Measurements from ENCODE around the gene DIS3.
"Not testable (repeated sequence)": the region's sequence is repeated elsewhere in the genome, so short reads cannot be mapped to it uniquely, and the experiment has no call there.

DIS3 gene

DNA sequence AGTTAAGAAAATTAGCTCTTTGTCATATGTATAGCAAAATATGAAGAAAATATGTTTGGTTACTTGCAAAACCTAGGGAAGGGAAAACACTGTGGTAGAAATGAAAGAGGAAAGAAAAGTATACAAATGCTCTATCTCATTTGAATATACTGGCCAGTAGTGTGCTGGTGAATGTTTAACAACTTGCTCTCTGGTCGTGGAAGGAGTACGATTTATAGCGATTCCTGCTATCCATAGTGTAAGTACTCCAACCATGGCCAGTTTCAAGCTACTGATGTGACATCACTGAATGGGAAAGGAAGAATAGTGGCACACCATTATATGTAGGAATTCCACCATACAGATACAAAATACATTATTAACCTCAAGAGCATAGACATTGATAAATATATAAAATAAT, 44.7 kb downstream of the DIS3 start:
- FAIRE-seq = no peak

DNA sequence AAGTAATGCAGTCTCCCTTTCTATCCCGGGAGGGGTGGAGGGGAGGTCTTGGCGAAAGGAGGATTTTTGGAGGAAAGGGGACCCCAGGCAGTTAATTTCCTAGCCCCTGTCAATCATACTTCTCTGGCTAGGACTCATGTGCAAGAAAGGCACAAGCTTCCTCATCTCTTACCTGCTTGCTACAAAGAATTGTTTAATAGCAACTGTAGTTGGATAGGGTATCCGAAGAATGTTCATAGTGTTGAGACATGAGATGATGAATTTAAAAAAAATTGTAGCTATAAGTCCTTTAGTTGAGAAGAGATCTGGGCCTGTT, 53.5 kb downstream of the DIS3 start:
- FAIRE-seq = no peak

GRCh38 chr13:72727417-72728289, 54.0 kb downstream of the DIS3 start, which contains the start of the genes BORA and MZT1:
Gene BORA (plus strand): TSS chr13:72727923. CDS start chr13:72728941, 1,018 bp downstream.
Gene MZT1 (minus strand): TSS chr13:72727629. CDS start chr13:72727602, 27 bp downstream.
- FAIRE-seq = peak; percentile 97

GRCh38 chr13:72726726-72727416, 54.8 kb downstream of the DIS3 start:
- FAIRE-seq = no peak

GRCh38 chr13:72726185-72726584, 55.5 kb downstream of the DIS3 start:
- FAIRE-seq = not testable (repeated sequence)

DNA sequence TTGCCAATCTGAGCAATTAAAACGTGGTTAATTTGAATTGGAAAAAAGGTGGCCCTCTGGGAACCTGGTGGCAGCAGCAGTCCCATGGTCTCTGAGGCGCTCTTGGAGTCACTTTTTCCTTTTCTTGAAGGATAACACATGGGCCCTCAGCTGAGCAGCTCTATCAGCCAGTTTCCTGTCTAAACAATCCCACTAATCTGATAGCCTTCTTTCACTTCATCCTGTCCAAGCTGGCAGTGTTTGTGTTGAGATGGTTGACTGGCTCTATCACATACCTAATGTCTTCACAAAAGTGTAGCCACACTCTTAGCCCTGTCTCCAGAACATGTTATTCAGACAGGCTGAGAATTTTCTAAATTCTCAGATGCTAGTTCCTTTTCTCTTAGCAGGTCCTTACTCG, 64.9 kb downstream of the DIS3 start:
- no peak for FAIRE-seq

Measured in A204.1 (cell line).